KOPT-K1 (cell line): ENCODE data around the gene BRD4.

Source experiments
- H3K27ac ChIP-seq: fragments of 200-600 bp; sonication (generic); 2 replicates; pipeline ENCODE4 v1.5.1; 2016; ENCODE audit warnings: antibody characterized with exemption, mild to moderate bottlenecking, low read depth, low read length; ENCODE audit not compliant: poor library complexity, severe bottlenecking
- H3K36me3 ChIP-seq: fragments of 200-600 bp; sonication (generic); 2 replicates; pipeline ENCODE4 v1.5.1; 2017; ENCODE audit warnings: antibody characterized with exemption, mild to moderate bottlenecking, low read length, moderate library complexity; ENCODE audit not compliant: insufficient read depth
- H3K9me3 ChIP-seq: fragments of 200-600 bp; sonication (generic); 2 replicates; pipeline ENCODE4 v1.5.1; 2017; ENCODE audit warnings: antibody characterized with exemption, low read length, mild to moderate bottlenecking; ENCODE audit not compliant: insufficient read depth, poor library complexity, severe bottlenecking

BRD4 gene

GRCh38 chr19:15292140-15292539, 40.2 kb downstream of the BRD4 start:
- Histone ChIP-seq H3K36me3 (peaks cover 6% of the 10 kb centered on the region; the same call in 1 of the 2 replicates), H3K9me3 (no peaks in the 10 kb centered on the region), H3K27ac (peak overlapping the region; percentile 29)

- Histone ChIP-seq H3K36me3 (peaks cover 6% of the 10 kb centered on the region; the same call in 1 of the 2 replicates), H3K27ac (peak overlapping the region; percentile 29), H3K9me3 (no peaks in the 10 kb centered on the region)
Observed at GRCh38 chr19:15291548-15292021, 40.8 kb downstream of the BRD4 start.

- H3K27ac ChIP-seq: no peak overlapping the region
- peaks cover under 1% of the 10 kb centered on the region; the same call in 1 of the 2 replicates for H3K36me3 ChIP-seq
- no peaks in the 10 kb centered on the region for H3K9me3 ChIP-seq
Observed at GRCh38 chr19:15291089-15291488, 41.2 kb downstream of the BRD4 start.

- no peak overlapping the region for H3K27ac ChIP-seq
- H3K9me3 ChIP-seq: no peaks in the 10 kb centered on the region
- H3K36me3 ChIP-seq: no peaks in the 10 kb centered on the region
Observed at GRCh38 chr19:15290166-15290565, 42.2 kb downstream of the BRD4 start.

GRCh38 chr19:15289673-15290072, 42.7 kb downstream of the BRD4 start:
- H3K36me3 ChIP-seq: no peaks in the 10 kb centered on the region
- no peaks in the 10 kb centered on the region for H3K9me3 ChIP-seq
- H3K27ac ChIP-seq: no peak overlapping the region

GRCh38 chr19:15288146-15288963, 44.0 kb downstream of the BRD4 start:
- Histone ChIP-seq H3K36me3 (no peaks in the 10 kb centered on the region), H3K27ac (peak overlapping the region; percentile 26), H3K9me3 (no peaks in the 10 kb centered on the region)

- no peaks in the 10 kb centered on the region for H3K9me3 ChIP-seq
- H3K36me3 ChIP-seq: no peaks in the 10 kb centered on the region
- H3K27ac ChIP-seq: peak overlapping the region; percentile 26
Observed at GRCh38 chr19:15287496-15287895, 44.8 kb downstream of the BRD4 start.

- no peaks in the 10 kb centered on the region for H3K36me3 ChIP-seq
- H3K9me3 ChIP-seq: no peaks in the 10 kb centered on the region
- H3K27ac ChIP-seq: no peak overlapping the region
Observed at GRCh38 chr19:15286688-15287365, 45.5 kb downstream of the BRD4 start.

- Histone ChIP-seq H3K27ac (no peak overlapping the region), H3K36me3 (no peaks in the 10 kb centered on the region), H3K9me3 (no peaks in the 10 kb centered on the region)
Observed at GRCh38 chr19:15285896-15286591, 46.3 kb downstream of the BRD4 start.

GRCh38 chr19:15284896-15285295, 47.4 kb downstream of the BRD4 start:
- no peaks in the 10 kb centered on the region for H3K9me3 ChIP-seq
- no peaks in the 10 kb centered on the region for H3K36me3 ChIP-seq
- H3K27ac ChIP-seq: no peak overlapping the region

- H3K36me3 ChIP-seq: no peaks in the 10 kb centered on the region
- no peak overlapping the region for H3K27ac ChIP-seq
- H3K9me3 ChIP-seq: no peaks in the 10 kb centered on the region
Observed at GRCh38 chr19:15284091-15284490, 48.2 kb downstream of the BRD4 start.

GRCh38 chr19:15283141-15283883, 49.0 kb downstream of the BRD4 start:
- no peaks in the 10 kb centered on the region for H3K36me3 ChIP-seq
- no peaks in the 10 kb centered on the region for H3K9me3 ChIP-seq
- no peak overlapping the region for H3K27ac ChIP-seq

- H3K9me3 ChIP-seq: no peaks in the 10 kb centered on the region
- H3K36me3 ChIP-seq: no peaks in the 10 kb centered on the region
- H3K27ac ChIP-seq: no peak overlapping the region
Observed at GRCh38 chr19:15282311-15282705, 50.0 kb downstream of the BRD4 start.

- Histone ChIP-seq H3K36me3 (no peaks in the 10 kb centered on the region; the same call in 1 of the 2 replicates), H3K27ac (no peak overlapping the region), H3K9me3 (no peaks in the 10 kb centered on the region)
Observed at GRCh38 chr19:15280915-15281683, 51.2 kb downstream of the BRD4 start.
